VCaP (cell line): ENCODE measurements around the gene NAA15.

Experiments used
- H3K27ac ChIP-seq: fragments of 450-650 bp; 2 replicates; pipeline ENCODE4 v1.5.1; 2017
- CTCF ChIP-seq: fragments of 450-650 bp; conservative IDR thresholded peaks from 2 replicates; pipeline ENCODE4 v1.5.1; 2017; ENCODE audit warnings: mild to moderate bottlenecking, moderate library complexity

Gene NAA15

GRCh38 chr4:139330283-139330682, 29.0 kb downstream of the NAA15 start:
- H3K27ac ChIP-seq, result no peak overlapping the region

GRCh38 chr4:139331185-139331584, 29.9 kb downstream of the NAA15 start:
- no peak overlapping the region for H3K27ac ChIP-seq
- TF ChIP-seq CTCF, result no peak

More at GRCh38 chr4:139330283-139330682, 29.0 kb downstream of the NAA15 start:
- TF ChIP-seq CTCF, result no peak

GRCh38 chr4:139333046-139333445, 31.7 kb downstream of the NAA15 start:
- no peak for TF ChIP-seq CTCF
- H3K27ac ChIP-seq, result no peak overlapping the region

- no peak for TF ChIP-seq CTCF
- no peak overlapping the region for H3K27ac ChIP-seq
Observed at GRCh38 chr4:139337612-139338011, 36.3 kb downstream of the NAA15 start.

- no peak for TF ChIP-seq CTCF
- peak overlapping the region; percentile 0; the same call in 1 of the 2 replicates for H3K27ac ChIP-seq
Observed at GRCh38 chr4:139361301-139361700, 60.0 kb downstream of the NAA15 start.

GRCh38 chr4:139367421-139368090, 66.3 kb downstream of the NAA15 start:
- no peak for TF ChIP-seq CTCF
- H3K27ac ChIP-seq, result no peak overlapping the region

- H3K27ac ChIP-seq, result no peak overlapping the region
- no peak for TF ChIP-seq CTCF
Observed at GRCh38 chr4:139368998-139369397, 67.7 kb downstream of the NAA15 start.
